DMS53 (cell line): ENCODE data around the gene CSHL1.
"Not testable (repeated sequence)": the region's sequence is repeated elsewhere in the genome, so short reads cannot be mapped to it uniquely, and the experiment has no call there.

ENCODE experiments used
- DNase-seq: peaks from one replicate; lab custom pipeline; 2025; lab: John Stamatoyannopoulos, UW

Gene CSHL1

DNA sequence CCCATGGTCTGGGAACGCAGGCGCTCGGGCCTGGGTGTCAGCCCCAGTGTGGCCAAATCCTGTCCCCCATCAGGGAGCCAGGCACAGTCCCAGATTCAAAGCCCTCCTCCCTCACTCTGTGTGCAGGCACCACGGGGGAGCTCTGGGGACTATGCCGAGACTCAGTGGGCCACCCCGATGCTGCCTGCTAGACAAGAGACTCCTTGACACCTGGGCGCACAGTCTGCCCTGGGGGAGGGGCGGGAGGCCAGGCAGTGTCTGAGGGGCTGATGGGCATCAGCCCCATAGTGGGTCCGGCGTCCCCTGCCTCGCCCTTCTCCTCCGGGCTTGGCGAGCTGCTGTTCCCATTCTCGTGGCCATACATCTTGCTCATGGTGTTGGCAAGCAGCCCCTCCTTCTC lies 29.5 kb upstream of the CSHL1 start:
- no peak for DNase-seq

GRCh38 chr17:63939884-63940283 lies 28.8 kb upstream of the CSHL1 start:
- DNase-seq: no peak

DNA sequence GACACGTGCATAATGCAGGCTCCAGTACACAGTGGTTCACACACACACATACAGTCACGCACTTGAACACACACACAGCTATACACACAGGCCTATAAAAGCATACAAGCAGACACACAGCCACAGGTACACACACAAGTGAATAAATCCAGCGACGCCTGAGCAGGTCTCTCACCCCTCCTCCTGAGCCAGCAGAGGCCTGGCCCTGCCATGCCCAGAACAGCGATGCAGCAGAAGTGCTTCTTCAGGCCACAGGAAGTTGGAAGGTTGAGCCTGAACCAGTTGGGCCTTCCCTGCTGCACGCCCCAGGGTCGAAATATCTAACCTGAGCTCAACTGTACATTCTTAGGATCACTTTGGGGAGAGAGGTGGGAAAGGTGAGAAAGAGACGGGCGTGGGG lies 28.3 kb upstream of the CSHL1 start:
- DNase-seq: no peak

- DNase-seq: no peak
Observed at GRCh38 chr17:63937920-63938319, 26.9 kb upstream of the CSHL1 start.

DNA sequence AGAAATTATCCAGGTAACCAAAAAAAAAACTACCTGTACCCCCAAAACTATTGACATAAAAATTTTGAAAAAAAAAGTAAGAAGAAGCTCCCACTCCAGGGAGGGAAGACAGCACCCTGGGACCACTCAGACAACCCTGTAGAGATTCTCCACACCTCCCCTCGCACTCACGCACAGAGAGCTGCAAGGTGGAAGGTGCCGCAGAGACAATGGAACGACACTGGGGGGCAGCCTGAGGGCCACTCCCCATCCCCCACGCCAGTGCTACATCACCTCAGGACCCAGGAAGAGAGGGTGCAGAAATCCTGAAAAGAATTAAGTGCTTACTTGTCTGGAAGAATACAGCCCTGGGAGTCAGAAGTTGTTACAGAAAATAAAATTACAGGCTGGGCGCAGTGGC lies 26.3 kb upstream of the CSHL1 start:
- DNase-seq: no peak

- DNase-seq: no peak
Observed at GRCh38 chr17:63934183-63935112, 23.4 kb upstream of the CSHL1 start.

- no peak for DNase-seq
Observed at GRCh38 chr17:63933598-63933997, 22.5 kb upstream of the CSHL1 start.

DNA sequence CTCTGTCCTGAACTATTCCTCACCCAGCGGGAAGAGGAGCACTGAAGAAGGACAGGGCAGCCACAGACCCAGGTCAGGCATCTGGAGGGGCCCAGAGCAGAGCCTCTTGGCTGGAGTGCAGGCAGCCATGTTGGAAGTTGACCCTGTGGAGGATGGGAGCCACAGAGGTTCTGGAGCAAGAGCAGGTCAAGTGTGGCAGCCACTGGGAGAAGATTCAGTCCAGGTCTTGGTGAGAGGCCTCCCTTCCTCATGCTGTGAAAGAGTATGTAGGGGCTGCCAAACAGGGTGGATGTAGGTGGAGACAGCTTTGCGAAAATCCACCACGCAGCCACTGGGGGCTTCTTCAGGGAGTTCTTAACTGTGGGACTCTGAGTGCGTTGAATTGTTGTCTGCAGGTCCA lies 21.7 kb upstream of the CSHL1 start:
- no peak for DNase-seq

- DNase-seq: no peak
Observed at GRCh38 chr17:63931981-63932561, 21.0 kb upstream of the CSHL1 start, which contains the start of gene CD79B. CD79B (minus strand) TSS chr17:63932331; CDS start chr17:63932261, 70 bp downstream.

- DNase-seq: no peak
Observed at GRCh38 chr17:63930951-63931575, 20.0 kb upstream of the CSHL1 start.

DNA sequence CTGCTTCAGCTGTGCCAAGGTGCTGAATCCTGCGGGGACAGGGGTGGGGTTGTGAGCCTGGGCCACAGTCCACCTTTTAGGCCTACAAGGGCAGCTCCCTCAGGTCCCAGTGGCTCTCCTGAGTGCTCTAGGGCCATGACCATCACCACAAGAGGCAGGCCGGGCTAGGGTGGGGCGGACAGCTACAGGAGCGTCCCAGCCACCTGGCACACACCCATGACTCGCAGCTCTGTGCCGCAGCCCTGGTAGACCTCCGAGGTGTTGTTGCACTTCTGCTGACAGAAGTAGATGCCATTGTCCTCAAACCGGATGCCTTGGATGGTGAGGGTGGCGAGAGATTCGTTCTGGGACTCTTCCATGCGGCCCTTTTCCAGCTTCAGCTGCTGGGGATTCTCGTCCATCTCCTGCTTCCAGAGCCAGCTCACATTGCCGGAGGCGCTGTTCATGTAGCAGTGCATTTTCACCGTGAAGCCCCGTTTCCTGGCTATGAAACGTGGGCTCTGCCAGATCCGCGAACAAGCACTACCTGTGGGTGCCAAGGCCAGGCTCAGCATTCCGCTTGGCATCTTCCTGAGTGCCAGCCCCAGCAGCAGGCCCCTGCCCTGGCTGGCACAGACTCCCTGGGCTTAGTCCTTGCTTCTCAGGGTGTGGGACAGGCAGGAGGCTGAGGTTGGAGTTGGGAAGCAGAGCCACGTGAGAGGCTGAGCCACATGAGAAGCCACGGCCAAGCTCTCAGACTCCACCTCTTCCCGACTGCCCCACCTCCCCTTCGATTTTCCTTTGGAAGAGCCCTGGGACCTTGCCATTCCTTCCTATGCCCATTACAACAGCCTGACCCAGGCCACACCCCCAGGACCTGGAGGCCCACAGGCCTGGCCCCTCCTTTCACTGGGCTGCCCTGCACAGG lies 19.1 kb upstream of the CSHL1 start:
- DNase-seq: no peak

DNA sequence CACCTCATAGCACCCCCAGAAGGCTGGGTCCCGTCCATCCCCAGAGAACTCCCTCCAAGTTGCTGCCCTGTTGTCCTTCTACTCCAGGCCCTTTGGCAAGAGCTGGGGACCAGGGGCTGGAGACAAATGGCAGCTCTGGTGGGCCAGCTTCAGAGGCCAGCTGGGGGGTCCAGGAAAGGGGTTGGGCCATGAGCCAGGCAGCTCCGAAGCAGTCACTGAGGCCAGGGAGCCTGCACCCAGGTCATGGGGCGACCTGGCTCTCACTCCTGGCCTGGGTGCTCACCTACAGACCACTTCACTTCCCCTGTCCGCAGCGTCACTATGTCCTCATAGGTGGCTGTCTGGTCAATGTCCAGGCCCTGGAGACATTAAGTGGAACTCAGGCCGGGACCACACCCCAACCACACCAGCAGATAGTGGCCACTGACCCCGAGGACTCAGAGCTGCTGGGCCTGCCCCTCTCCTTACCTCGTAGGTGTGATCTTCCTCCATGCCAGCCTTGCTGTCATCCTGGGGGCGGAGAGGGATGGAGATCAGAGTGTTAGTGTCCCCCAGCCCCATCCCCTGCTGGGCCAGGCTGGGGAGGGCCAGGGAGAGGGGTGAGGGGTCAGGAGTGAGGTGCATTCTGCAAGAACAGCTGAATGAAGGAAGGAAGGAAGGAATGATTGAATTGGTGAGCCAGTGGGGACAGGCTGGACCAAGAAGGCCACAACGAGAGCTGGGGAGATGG lies 18.1 kb upstream of the CSHL1 start:
- DNase-seq: no peak

DNA sequence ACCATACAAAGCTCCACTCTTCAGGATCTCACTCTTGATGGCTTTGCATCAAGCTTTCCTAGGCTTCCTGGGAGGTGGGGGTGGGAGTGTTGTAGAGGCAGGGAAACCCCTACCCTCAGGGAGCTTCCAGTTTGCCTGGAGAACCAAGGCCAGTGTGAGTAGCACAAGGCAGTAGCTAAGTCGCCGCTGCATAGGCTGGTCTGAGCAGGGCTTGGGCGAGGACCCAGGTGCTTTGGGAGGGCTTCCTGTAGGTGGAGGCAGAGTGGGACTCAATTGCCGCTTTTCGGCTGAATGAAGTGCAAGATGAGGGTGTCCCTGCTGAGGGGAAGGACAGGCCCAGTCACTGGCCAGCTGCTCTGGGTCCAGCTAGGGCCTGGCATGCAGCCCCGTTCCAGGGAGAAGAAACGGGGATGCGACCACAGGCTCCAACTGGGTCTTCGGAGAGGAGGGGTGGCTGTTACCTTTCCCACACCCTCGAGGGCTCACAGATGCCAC lies 17.2 kb upstream of the CSHL1 start:
- DNase-seq: no peak

GRCh38 chr17:63927464-63928171 lies 16.6 kb upstream of the CSHL1 start:
- no peak for DNase-seq

- DNase-seq: no peak
Observed at GRCh38 chr17:63926164-63926563, 15.1 kb upstream of the CSHL1 start.

- no peak for DNase-seq
Observed at GRCh38 chr17:63925615-63926014, 14.6 kb upstream of the CSHL1 start.

DNA sequence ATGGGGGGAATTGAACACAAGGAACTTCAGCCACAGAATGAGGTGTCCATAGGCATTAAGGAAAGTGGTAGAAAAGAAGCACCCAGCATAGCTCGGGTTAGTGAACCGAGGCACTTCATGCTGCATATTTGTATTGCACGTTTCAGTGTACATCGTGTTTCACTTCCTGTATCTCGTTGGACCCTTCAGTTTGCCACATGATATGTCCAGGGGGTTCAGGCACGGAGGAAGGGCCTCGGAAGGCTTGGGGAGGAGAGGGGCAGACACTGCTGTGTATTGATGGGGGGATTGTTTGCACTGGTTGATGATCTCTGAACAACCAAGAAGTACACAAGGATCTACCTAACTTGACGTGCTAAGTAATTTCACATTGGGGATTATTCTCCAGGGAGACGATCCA lies 11.3 kb upstream of the CSHL1 start:
- not testable (repeated sequence) for DNase-seq

DNA sequence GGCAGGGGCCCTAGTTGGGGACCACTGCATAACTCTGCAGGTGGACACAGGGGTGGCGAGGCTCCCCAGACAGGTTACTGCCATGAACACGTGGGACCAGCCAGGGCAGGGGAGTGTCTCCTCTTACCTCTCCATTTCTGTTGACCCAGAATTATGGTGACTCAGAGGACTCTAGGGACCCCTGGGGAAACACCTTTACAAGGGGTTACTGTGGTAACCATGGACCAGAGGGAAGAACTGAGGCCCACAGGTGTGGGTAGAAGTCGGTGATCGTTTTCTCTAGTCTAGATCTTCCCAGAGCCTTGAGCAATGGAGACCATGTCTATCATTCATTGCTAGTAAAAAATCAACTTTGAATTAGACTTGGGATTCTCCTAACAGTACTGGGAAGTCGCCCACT lies 9.7 kb upstream of the CSHL1 start:
- not testable (repeated sequence) for DNase-seq

DNA sequence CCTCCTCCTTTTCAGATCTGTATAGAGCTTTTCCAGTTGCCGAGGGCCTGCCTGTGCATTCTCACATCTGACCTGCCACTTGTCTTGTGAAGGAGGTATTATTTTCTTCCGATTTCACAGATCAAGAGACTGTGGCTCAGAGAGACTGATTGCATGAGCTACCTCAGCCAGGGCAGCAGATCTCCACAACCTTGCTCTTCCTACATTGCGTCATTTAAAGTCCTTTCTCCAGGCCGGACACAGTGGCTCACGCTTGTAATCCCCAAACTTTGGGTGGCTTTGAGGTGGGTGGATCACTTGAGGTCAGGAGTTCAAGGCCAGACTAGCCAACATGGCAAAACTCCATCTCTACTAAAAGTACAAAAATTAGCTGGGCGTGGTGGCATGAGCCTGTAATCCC lies 9.0 kb upstream of the CSHL1 start:
- DNase-seq: peak; percentile 10

GRCh38 chr17:63919311-63919723 lies 8.3 kb upstream of the CSHL1 start:
- DNase-seq: peak; percentile 67
